K562 (cell line): ENCODE results near the gene DGCR2. TPM values are rescaled to one million over a fixed set of nuclear protein-coding genes. Genes with fewer than 3 reads are reported as not detected.

ENCODE experiments used
- CSDE1 ChIP-seq, 2 experiments: fragments of 450-650 bp; IDR thresholded peaks; 2 replicates each; pipeline ENCODE4 v1.6.1; 2016; ENCODE audit warnings: mild to moderate bottlenecking in 1 of 2
- FOXP1 ChIP-seq: sonication (generic); formaldehyde crosslinking; IDR thresholded peaks from 2 replicates; pipeline ENCODE4 v1.8.0; 2022; ENCODE audit warnings: mild to moderate bottlenecking, missing genetic modification reagents
- MTA1 ChIP-seq: fragments of 450-650 bp; IDR thresholded peaks from 2 replicates; pipeline ENCODE4 v1.6.1; 2017; ENCODE audit warnings: borderline replicate concordance
- POLR2G ChIP-seq: fragments of 200-400 bp; formaldehyde crosslinking; IDR thresholded peaks from 2 replicates; pipeline ENCODE4 v1.6.1; 2017; ENCODE audit warnings: low read depth, mild to moderate bottlenecking, antibody characterized with exemption, low read length, moderate library complexity
- TEAD1 ChIP-seq, 2 experiments: fragments of 450-650 bp in 1 of 2; sonication (generic) in 1 of 2; formaldehyde crosslinking; IDR thresholded peaks; 2 replicates each; pipeline versions ENCODE4 v1.4.0 to v1.8.0; 2020 to 2022; ENCODE audit warnings: mild to moderate bottlenecking in 2 of 2, missing genetic modification reagents in 1 of 2
- ZC3H4 ChIP-seq: sonication (generic); formaldehyde crosslinking; IDR thresholded peaks from 2 replicates; pipeline ENCODE4 v1.9.0; 2021; ENCODE audit warnings: missing genetic modification reagents, borderline replicate concordance
- ZNF184 ChIP-seq: sonication (generic); formaldehyde crosslinking; IDR thresholded peaks from 2 replicates; pipeline ENCODE4 v1.5.0; 2020; ENCODE audit warnings: missing genetic modification reagents
- polyA plus RNA-seq, 8 experiments: library from polyadenylated mRNA; depleted of rRNA in 4 of 8; stranded (reverse) in 5 of 8; unstranded in 3 of 8; fragments of >200 nt; fragmentation: Nextera tagmentation in 2 of 8; fragmentation: Illumina TruSeq in 1 of 8; extraction: Ambion mirVana in 2 of 8; extraction: Trizol in 1 of 8; gene quantifications; 2 replicates each; pipeline versions ENCODE4 v1.2.1 to v1.2.3, GENCODE V29; 2011 to 2014; ENCODE audit warnings: inconsistent platforms in 1 of 8, missing spikeins in 1 of 8
- total RNA-seq, 7 experiments: library from RNA; depleted of rRNA in 6 of 7; stranded (reverse); fragments of >200 nt in 6 of 7; fragmentation: Illumina TruSeq in 2 of 7; extraction: Trizol in 2 of 7; gene quantifications; 2 replicates each; pipeline versions ENCODE4 v1.2.1 to v1.2.3, GENCODE V29; 2011 to 2021; ENCODE audit warnings: low replicate concordance in 1 of 7
- TF ChIP-seq, protein P1 (sequence below), 2 experiments: fragments of 250-450 bp in 1 of 2; fragments of 450-650 bp in 1 of 2; sonication (Bioruptor Pico) in 1 of 2; IDR thresholded peaks; 2 replicates each; pipeline versions ENCODE4 v1.6.1 to v1.8.0; 2016 to 2021; ENCODE audit warnings: mild to moderate bottlenecking in 2 of 2, moderate library complexity in 2 of 2, missing compliant biosample characterization in 1 of 2, missing genetic modification characterization in 1 of 2
- TF ChIP-seq, protein P2 (sequence below): fragments of 450-650 bp; conservative IDR thresholded peaks from 2 replicates; pipeline ENCODE4 v1.6.1; 2016; ENCODE audit warnings: missing genetic modification characterization, low read depth, mild to moderate bottlenecking, control low read depth, missing compliant biosample characterization
- TF ChIP-seq, protein P3 (sequence below), 2 experiments: fragments of 200-800 bp in 1 of 2; sonication (Bioruptor generic) in 1 of 2; sonication (generic) in 1 of 2; formaldehyde crosslinking in 1 of 2; IDR thresholded peaks in 1 of 2; conservative IDR thresholded peaks in 1 of 2; 2 replicates each; pipeline versions ENCODE4 v1.5.0 to v1.6.1; 2016 to 2020; ENCODE audit warnings: missing compliant biosample characterization in 1 of 2, missing genetic modification characterization in 1 of 2, missing genetic modification reagents in 1 of 2
- TF ChIP-seq, protein P4 (sequence below): sonication (generic); formaldehyde crosslinking; IDR thresholded peaks from 2 replicates; pipeline ENCODE4 v1.8.0; 2022; ENCODE audit warnings: mild to moderate bottlenecking, missing genetic modification reagents
- TF ChIP-seq, protein P5 (sequence below): sonication (generic); formaldehyde crosslinking; IDR thresholded peaks from 2 replicates; pipeline ENCODE4 v1.8.1; 2022; ENCODE audit warnings: missing genetic modification reagents

Gene DGCR2
- total and polyA plus RNA-seq, 9 of the 15 experiments (the other 6 are each of a cell fraction or from before 2014, with no cell fraction given): 0.69 to 101 (median 56.4) TPM

DNA sequence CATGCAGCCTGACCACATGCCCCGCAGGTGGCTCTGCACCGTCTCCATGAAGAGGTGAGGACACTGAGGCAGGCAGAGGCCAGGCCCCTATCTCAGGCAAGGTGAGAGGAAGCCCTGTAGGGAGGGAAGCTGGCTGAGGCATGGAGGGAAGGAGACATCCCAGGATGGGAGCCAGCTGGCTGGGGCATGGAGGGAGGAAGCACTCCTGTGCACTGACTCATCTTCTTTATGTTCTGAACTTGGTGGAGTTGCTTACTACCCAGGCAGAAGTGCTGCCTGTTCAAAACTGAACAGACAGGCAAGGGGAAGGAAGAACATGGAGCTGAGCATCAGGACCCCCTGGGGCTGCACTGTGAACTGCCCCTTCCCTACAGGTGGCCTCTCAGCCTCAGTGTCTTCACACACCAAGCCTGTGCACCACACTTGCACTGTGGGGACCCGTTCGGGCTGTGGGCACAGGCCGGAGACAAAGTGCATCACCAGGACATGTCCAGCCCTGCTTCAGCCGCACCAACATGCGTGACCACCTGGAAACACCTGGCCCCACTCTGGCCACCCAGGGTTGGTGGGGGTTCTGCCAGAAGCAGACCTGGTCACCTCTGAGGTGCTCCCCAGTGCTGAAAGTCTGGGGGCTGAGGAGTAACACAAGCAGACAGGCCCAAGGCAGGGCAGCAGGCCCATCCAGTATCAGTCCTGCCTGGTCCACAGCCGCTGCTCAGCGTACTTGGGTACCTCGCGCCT lies 55.5 kb downstream of the DGCR2 start (continued):
- TF ChIP-seq, protein P1, sequence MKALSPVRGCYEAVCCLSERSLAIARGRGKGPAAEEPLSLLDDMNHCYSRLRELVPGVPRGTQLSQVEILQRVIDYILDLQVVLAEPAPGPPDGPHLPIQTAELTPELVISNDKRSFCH (CRISPR knock-in tag; IDR thresholded peaks at IDR 0.05): no peak
- TF ChIP-seq, protein P1 (tag; IDR thresholded peaks at IDR 0.05): 0 out of 2 replicates have a peak, but pooled peaks have one; percentile 67
- TF ChIP-seq ZC3H4 (peak; percentile 60; the same call in 1 of the 2 replicates), TEAD1 (CRISPR knock-in tag; IDR thresholded peaks at IDR 0.05) (0 out of 4 replicates have a peak, but pooled peaks of 1 of the 2 experiments have one; percentile 8), CSDE1 (IDR thresholded peaks at IDR 0.05) (no peak), FOXP1 (CRISPR knock-in tag) (0 out of 2 replicates have a peak, but pooled peaks have one; percentile 15), ZNF184 (CRISPR knock-in tag) (peak; percentile 12; the same call in 1 of the 2 replicates), POLR2G (peak; percentile 61), MTA1 (no peak)
- TF ChIP-seq, protein P2, sequence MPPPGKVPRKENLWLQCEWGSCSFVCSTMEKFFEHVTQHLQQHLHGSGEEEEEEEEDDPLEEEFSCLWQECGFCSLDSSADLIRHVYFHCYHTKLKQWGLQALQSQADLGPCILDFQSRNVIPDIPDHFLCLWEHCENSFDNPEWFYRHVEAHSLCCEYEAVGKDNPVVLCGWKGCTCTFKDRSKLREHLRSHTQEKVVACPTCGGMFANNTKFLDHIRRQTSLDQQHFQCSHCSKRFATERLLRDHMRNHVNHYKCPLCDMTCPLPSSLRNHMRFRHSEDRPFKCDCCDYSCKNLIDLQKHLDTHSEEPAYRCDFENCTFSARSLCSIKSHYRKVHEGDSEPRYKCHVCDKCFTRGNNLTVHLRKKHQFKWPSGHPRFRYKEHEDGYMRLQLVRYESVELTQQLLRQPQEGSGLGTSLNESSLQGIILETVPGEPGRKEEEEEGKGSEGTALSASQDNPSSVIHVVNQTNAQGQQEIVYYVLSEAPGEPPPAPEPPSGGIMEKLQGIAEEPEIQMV (tag): no peak
- TF ChIP-seq, protein P3, sequence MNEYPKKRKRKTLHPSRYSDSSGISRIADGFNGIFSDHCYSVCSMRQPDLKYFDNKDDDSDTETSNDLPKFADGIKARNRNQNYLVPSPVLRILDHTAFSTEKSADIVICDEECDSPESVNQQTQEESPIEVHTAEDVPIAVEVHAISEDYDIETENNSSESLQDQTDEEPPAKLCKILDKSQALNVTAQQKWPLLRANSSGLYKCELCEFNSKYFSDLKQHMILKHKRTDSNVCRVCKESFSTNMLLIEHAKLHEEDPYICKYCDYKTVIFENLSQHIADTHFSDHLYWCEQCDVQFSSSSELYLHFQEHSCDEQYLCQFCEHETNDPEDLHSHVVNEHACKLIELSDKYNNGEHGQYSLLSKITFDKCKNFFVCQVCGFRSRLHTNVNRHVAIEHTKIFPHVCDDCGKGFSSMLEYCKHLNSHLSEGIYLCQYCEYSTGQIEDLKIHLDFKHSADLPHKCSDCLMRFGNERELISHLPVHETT (CRISPR knock-in tag; conservative IDR thresholded peaks at IDR 0.05 in 1 of 2, IDR thresholded peaks at IDR 0.05 in 1 of 2): peak in 1 of 2 experiments; percentile 75; a peak in 1 of 4 replicates
- TF ChIP-seq, protein P4, sequence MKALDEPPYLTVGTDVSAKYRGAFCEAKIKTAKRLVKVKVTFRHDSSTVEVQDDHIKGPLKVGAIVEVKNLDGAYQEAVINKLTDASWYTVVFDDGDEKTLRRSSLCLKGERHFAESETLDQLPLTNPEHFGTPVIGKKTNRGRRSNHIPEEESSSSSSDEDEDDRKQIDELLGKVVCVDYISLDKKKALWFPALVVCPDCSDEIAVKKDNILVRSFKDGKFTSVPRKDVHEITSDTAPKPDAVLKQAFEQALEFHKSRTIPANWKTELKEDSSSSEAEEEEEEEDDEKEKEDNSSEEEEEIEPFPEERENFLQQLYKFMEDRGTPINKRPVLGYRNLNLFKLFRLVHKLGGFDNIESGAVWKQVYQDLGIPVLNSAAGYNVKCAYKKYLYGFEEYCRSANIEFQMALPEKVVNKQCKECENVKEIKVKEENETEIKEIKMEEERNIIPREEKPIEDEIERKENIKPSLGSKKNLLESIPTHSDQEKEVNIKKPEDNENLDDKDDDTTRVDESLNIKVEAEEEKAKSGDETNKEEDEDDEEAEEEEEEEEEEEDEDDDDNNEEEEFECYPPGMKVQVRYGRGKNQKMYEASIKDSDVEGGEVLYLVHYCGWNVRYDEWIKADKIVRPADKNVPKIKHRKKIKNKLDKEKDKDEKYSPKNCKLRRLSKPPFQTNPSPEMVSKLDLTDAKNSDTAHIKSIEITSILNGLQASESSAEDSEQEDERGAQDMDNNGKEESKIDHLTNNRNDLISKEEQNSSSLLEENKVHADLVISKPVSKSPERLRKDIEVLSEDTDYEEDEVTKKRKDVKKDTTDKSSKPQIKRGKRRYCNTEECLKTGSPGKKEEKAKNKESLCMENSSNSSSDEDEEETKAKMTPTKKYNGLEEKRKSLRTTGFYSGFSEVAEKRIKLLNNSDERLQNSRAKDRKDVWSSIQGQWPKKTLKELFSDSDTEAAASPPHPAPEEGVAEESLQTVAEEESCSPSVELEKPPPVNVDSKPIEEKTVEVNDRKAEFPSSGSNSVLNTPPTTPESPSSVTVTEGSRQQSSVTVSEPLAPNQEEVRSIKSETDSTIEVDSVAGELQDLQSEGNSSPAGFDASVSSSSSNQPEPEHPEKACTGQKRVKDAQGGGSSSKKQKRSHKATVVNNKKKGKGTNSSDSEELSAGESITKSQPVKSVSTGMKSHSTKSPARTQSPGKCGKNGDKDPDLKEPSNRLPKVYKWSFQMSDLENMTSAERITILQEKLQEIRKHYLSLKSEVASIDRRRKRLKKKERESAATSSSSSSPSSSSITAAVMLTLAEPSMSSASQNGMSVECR: 0 out of 2 replicates have a peak, but pooled peaks have one; percentile 9
- TF ChIP-seq, protein P5, sequence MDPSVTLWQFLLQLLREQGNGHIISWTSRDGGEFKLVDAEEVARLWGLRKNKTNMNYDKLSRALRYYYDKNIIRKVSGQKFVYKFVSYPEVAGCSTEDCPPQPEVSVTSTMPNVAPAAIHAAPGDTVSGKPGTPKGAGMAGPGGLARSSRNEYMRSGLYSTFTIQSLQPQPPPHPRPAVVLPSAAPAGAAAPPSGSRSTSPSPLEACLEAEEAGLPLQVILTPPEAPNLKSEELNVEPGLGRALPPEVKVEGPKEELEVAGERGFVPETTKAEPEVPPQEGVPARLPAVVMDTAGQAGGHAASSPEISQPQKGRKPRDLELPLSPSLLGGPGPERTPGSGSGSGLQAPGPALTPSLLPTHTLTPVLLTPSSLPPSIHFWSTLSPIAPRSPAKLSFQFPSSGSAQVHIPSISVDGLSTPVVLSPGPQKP: peak; percentile 34; the same call in 1 of the 2 replicates
